ENCODE measurements around the gene MYL6B.

DNA sequence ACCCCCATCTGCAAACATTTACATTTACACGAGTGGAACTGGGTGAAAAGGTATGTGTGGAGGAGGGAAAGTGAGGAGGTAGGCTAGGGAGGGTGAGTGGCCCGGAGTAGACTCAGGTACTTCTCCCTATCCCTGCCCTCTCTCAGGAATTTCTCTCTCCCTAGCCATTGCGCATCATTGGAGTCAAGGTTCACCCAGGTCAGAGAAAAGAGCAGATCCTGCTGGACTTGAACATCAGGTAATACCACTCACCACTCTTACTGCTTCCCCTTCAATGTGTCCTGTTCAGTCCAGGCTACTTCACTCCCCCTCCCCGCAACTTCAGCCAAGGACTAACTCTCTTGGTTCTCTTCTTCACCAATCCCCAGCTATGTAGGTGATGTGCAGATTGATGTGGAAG lies 21.5 kb upstream of the MYL6B start:
- TF ChIP-seq, protein P1, sequence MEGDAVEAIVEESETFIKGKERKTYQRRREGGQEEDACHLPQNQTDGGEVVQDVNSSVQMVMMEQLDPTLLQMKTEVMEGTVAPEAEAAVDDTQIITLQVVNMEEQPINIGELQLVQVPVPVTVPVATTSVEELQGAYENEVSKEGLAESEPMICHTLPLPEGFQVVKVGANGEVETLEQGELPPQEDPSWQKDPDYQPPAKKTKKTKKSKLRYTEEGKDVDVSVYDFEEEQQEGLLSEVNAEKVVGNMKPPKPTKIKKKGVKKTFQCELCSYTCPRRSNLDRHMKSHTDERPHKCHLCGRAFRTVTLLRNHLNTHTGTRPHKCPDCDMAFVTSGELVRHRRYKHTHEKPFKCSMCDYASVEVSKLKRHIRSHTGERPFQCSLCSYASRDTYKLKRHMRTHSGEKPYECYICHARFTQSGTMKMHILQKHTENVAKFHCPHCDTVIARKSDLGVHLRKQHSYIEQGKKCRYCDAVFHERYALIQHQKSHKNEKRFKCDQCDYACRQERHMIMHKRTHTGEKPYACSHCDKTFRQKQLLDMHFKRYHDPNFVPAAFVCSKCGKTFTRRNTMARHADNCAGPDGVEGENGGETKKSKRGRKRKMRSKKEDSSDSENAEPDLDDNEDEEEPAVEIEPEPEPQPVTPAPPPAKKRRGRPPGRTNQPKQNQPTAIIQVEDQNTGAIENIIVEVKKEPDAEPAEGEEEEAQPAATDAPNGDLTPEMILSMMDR (IDR thresholded peaks at IDR 0.05), result no peak
- no peak for TF ChIP-seq POLR2A (IDR thresholded peaks at IDR 0.05)
